NB4 (cell line): ENCODE results near the gene LRMDA.

Experiments used
- POLR2A ChIP-seq: IDR thresholded peaks from 2 replicates; pipeline ENCODE4 v1.6.1; 2011; ENCODE audit warnings: mild to moderate bottlenecking; ENCODE audit not compliant: insufficient read length; ENCODE audit errors: extremely low read depth
- TF ChIP-seq, protein P1 (sequence below): IDR thresholded peaks from one replicate; pipeline ENCODE4 v1.5.1; 2012; ENCODE audit warnings: low read depth, low read length

DNA sequence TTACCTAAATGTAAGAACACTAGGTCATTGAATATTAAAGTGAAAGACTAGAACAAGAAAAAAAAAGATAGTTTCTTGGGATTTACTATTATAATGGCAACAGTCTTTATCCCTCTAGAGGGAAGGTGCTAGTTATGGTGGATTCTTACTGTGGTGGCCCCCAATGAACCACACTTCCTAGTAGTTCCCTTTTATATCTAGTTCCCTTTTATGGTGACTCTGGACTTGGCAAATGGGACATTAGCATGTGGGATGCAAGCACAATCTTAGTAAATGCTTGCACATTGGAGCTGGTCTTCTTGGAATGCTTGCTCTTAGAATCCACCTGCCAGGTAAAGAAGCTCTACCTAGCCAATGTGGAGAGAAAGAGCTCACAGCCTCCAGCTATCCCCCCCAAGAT is 430.2 kb downstream of the LRMDA start:
- TF ChIP-seq, protein P1, sequence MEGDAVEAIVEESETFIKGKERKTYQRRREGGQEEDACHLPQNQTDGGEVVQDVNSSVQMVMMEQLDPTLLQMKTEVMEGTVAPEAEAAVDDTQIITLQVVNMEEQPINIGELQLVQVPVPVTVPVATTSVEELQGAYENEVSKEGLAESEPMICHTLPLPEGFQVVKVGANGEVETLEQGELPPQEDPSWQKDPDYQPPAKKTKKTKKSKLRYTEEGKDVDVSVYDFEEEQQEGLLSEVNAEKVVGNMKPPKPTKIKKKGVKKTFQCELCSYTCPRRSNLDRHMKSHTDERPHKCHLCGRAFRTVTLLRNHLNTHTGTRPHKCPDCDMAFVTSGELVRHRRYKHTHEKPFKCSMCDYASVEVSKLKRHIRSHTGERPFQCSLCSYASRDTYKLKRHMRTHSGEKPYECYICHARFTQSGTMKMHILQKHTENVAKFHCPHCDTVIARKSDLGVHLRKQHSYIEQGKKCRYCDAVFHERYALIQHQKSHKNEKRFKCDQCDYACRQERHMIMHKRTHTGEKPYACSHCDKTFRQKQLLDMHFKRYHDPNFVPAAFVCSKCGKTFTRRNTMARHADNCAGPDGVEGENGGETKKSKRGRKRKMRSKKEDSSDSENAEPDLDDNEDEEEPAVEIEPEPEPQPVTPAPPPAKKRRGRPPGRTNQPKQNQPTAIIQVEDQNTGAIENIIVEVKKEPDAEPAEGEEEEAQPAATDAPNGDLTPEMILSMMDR = no peak
- TF ChIP-seq POLR2A = no peak
